Neural cell (in vitro differentiated cells): Measurements from ENCODE around the gene SIGLEC9. TPM values are rescaled to one million over a fixed set of nuclear protein-coding genes. Genes with fewer than 3 reads are reported as not detected.

Experiments
- H2AFZ ChIP-seq: fragments of 200-600, 300-800 bp; sonication (generic), shearing (Covaris generic); 2 replicates; pipeline ENCODE4 v1.6.0; 2014; ENCODE audit warnings: low read depth, mild to moderate bottlenecking, antibody characterized with exemption, low read length, moderate library complexity
- H3F3A ChIP-seq: fragments of 200-600 bp; shearing (Covaris generic); 2 replicates; pipeline ENCODE4 v1.6.1; 2016; ENCODE audit warnings: mild to moderate bottlenecking, moderate library complexity, mixed read lengths, antibody characterized with exemption, low read length; ENCODE audit not compliant: insufficient read depth, poor library complexity, severe bottlenecking
- H3K27ac ChIP-seq: fragments of 200-600, 300-800 bp; sonication (generic), shearing (Covaris generic); 2 replicates; pipeline ENCODE4 v1.5.1; 2014; ENCODE audit warnings: mild to moderate bottlenecking, low read length, moderate library complexity
- H3K27me3 ChIP-seq: fragments of 300-800, 200-600 bp; sonication (generic), shearing (Covaris generic); 2 replicates; pipeline ENCODE4 v1.6.0; 2014; ENCODE audit warnings: mild to moderate bottlenecking, low read depth, low read length, moderate library complexity; ENCODE audit not compliant: insufficient read depth
- H3K36me3 ChIP-seq: fragments of 300-800, 200-600 bp; sonication (generic), shearing (Covaris generic); 2 replicates; pipeline ENCODE4 v1.5.1; 2014; ENCODE audit warnings: mild to moderate bottlenecking, antibody characterized with exemption, low read length, moderate library complexity; ENCODE audit not compliant: insufficient read depth
- H3K4me2 ChIP-seq: fragments of 300-800, 200-600 bp; sonication (generic), shearing (Covaris generic); 2 replicates; pipeline ENCODE4 v1.6.0; 2014; ENCODE audit warnings: mild to moderate bottlenecking, low read length
- H3K4me3 ChIP-seq: fragments of 300-800, 200-600 bp; sonication (generic), shearing (Covaris generic); 2 replicates; pipeline ENCODE4 v1.5.1; 2014; ENCODE audit warnings: mild to moderate bottlenecking, low read length, moderate library complexity
- H3K79me2 ChIP-seq: fragments of 200-600 bp; shearing (Covaris generic); replicated peaks from 2 replicates; pipeline ENCODE4 v1.6.0; 2014; ENCODE audit warnings: mild to moderate bottlenecking, low read length, moderate library complexity; ENCODE audit not compliant: insufficient read depth
- H3K9ac ChIP-seq: fragments of 300-800, 200-600 bp; sonication (generic), shearing (Covaris generic); 2 replicates; pipeline ENCODE4 v1.6.1; 2016; ENCODE audit warnings: mild to moderate bottlenecking, low read length, mixed read lengths
- H3K9me2 ChIP-seq: fragments of 200-600 bp; shearing (Covaris generic); 2 replicates; pipeline ENCODE4 v1.6.1; 2016; ENCODE audit warnings: mild to moderate bottlenecking, low read length, mixed read lengths; ENCODE audit not compliant: insufficient read depth
- H3K9me3 ChIP-seq: fragments of 200-600, 300-800 bp; sonication (generic), shearing (Covaris generic); 2 replicates; pipeline ENCODE4 v1.6.1; 2016; ENCODE audit warnings: mild to moderate bottlenecking, mixed run types, low read length, moderate library complexity, mixed read lengths
- H4K20me1 ChIP-seq: fragments of 200-600 bp; shearing (Covaris generic); 2 replicates; pipeline ENCODE4 v1.6.1; 2016; ENCODE audit warnings: mild to moderate bottlenecking, mixed run types; ENCODE audit not compliant: insufficient read depth
- EP300 ChIP-seq: fragments of 450-650 bp; conservative IDR thresholded peaks from 2 replicates; pipeline ENCODE4 v1.6.1; 2014; ENCODE audit warnings: antibody characterized with exemption, mild to moderate bottlenecking, moderate library complexity; ENCODE audit not compliant: poor library complexity, severe bottlenecking
- EZH2 ChIP-seq: fragments of 200-600, 300-800 bp; shearing (Covaris generic), sonication (generic); IDR thresholded peaks from 2 replicates; pipeline ENCODE4 v1.6.1; 2014; ENCODE audit warnings: antibody characterized with exemption, low read length, borderline replicate concordance, mild to moderate bottlenecking; ENCODE audit not compliant: insufficient read depth, poor library complexity, severe bottlenecking
- MXI1 ChIP-seq: fragments of 450-650 bp; conservative IDR thresholded peaks from 2 replicates; pipeline ENCODE4 v1.6.1; 2014; ENCODE audit warnings: antibody characterized with exemption, mild to moderate bottlenecking; ENCODE audit not compliant: poor library complexity, severe bottlenecking
- POLR2AphosphoS5 ChIP-seq: IDR thresholded peaks from 2 replicates; pipeline ENCODE4 v1.6.1; 2012
- RAD21 ChIP-seq: fragments of 450-650 bp; conservative IDR thresholded peaks from 2 replicates; pipeline ENCODE4 v1.6.1; 2014; ENCODE audit warnings: antibody characterized with exemption, mild to moderate bottlenecking, moderate library complexity
- REST ChIP-seq: IDR thresholded peaks from 2 replicates; pipeline ENCODE4 v1.6.1; 2012; ENCODE audit warnings: borderline replicate concordance
- SMC3 ChIP-seq: fragments of 450-650 bp; conservative IDR thresholded peaks from 2 replicates; pipeline ENCODE4 v1.6.1; 2014; ENCODE audit warnings: antibody characterized with exemption, mild to moderate bottlenecking, moderate library complexity; ENCODE audit not compliant: poor library complexity
- TAF1 ChIP-seq: IDR thresholded peaks from 2 replicates; pipeline ENCODE4 v1.6.1; 2012; ENCODE audit warnings: low read depth
- polyA plus RNA-seq: library from polyadenylated mRNA; depleted of rRNA; stranded (reverse); fragments of >200 nt; gene quantifications from 2 replicates; pipeline ENCODE4 v1.2.3, GENCODE V29; 2014
- TF ChIP-seq, protein P1 (sequence below): fragments of 450-650 bp; IDR thresholded peaks from 2 replicates; pipeline ENCODE4 v1.5.1; 2014; ENCODE audit warnings: antibody characterized with exemption, mild to moderate bottlenecking, moderate library complexity; ENCODE audit not compliant: poor library complexity, severe bottlenecking

The SIGLEC9 gene
- polyA plus RNA-seq, 1 donor from 2014 or later, result not detected

DNA sequence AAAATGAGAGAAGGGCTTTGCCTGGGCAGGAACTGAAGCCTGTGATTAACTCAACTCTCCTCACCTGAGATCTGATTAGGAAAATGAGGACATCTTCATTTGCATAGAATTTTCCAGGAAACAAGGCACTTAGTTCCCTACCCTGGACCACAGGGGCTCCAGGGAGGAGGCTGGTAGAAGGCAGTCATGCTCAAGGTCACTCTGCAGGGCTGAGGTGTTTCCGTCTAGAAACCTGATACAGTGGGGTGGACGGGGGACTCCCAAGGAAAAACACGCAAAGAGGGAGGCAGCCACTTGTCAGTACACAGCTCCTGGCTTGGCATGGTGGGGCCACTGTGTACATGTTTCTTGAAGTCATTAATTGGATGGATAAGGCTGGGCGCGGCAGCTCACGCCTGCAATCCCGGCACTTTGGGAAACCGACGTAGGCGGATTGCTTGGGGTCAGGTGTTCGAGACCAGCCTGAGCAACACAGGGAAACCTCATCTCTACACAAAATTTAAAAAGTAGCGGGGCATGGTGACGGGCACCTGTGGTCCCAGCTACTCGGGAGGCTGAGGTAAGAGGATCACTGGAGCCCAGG is 48.0 kb upstream of the SIGLEC9 start:
- H3K27me3 ChIP-seq, result no peaks in the 10 kb centered on the region
- H3K4me2 ChIP-seq, result no peak overlapping the region
- no peaks in the 10 kb centered on the region for H3K36me3 ChIP-seq
- no peak overlapping the region for H3K27ac ChIP-seq
- H3K9me3 ChIP-seq, result peaks cover 7% of the 10 kb centered on the region
- H4K20me1 ChIP-seq, result no peaks in the 10 kb centered on the region
- H3K9me2 ChIP-seq, result no peaks in the 10 kb centered on the region
- TF ChIP-seq TAF1 (no peak), MXI1 (no peak), EP300 (no peak), RAD21 (no peak), EZH2 (no peak), SMC3 (no peak), POLR2AphosphoS5 (no peak), REST (no peak)
- TF ChIP-seq, protein P1, sequence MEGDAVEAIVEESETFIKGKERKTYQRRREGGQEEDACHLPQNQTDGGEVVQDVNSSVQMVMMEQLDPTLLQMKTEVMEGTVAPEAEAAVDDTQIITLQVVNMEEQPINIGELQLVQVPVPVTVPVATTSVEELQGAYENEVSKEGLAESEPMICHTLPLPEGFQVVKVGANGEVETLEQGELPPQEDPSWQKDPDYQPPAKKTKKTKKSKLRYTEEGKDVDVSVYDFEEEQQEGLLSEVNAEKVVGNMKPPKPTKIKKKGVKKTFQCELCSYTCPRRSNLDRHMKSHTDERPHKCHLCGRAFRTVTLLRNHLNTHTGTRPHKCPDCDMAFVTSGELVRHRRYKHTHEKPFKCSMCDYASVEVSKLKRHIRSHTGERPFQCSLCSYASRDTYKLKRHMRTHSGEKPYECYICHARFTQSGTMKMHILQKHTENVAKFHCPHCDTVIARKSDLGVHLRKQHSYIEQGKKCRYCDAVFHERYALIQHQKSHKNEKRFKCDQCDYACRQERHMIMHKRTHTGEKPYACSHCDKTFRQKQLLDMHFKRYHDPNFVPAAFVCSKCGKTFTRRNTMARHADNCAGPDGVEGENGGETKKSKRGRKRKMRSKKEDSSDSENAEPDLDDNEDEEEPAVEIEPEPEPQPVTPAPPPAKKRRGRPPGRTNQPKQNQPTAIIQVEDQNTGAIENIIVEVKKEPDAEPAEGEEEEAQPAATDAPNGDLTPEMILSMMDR, result no peak
- H3K9ac ChIP-seq, result no peak overlapping the region
- H3K79me2 ChIP-seq, result no peaks in the 10 kb centered on the region
- no peaks in the 10 kb centered on the region for H3F3A ChIP-seq
- H3K4me3 ChIP-seq, result no peak overlapping the region
- no peak overlapping the region for H2AFZ ChIP-seq

DNA sequence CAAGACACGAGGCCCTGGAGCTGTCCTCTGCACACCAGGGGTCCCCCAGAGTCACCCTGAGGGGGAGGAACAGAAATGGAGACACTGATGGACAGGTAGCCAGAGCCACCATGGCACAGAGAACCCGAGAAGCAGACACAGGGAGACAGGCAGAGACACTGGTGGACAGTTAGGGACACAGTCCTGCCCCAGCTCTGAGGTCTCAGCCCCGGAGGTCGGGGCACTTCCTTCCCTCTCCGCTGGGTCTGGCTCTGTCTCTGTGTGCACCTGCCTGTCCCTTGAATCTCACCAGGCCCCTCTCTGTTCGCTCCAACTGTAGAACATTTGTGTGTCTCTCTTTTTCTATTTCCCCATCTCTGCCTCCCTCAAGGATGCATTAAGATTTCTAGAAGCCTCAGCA is 46.6 kb upstream of the SIGLEC9 start:
- no peak overlapping the region for H3K4me3 ChIP-seq
- peaks cover 7% of the 10 kb centered on the region for H3K9me3 ChIP-seq
- no peaks in the 10 kb centered on the region for H3K79me2 ChIP-seq
- no peaks in the 10 kb centered on the region for H3K9me2 ChIP-seq
- H3K9ac ChIP-seq, result no peak overlapping the region
- no peak overlapping the region for H3K27ac ChIP-seq
- no peak overlapping the region for H2AFZ ChIP-seq
- H3K4me2 ChIP-seq, result no peak overlapping the region
- H3F3A ChIP-seq, result no peaks in the 10 kb centered on the region
- H3K36me3 ChIP-seq, result no peaks in the 10 kb centered on the region
- no peaks in the 10 kb centered on the region for H4K20me1 ChIP-seq
- TF ChIP-seq MXI1 (no peak), RAD21 (no peak), POLR2AphosphoS5 (no peak), TAF1 (no peak), EZH2 (no peak), REST (no peak)
- TF ChIP-seq, protein P1, result no peak
- no peaks in the 10 kb centered on the region for H3K27me3 ChIP-seq
